Testis (tissue), 2 donors: ENCODE measurements around the gene BPIFB2.

ENCODE experiments used
- CTCF ChIP-seq, 3 experiments: fragments of 450-650 bp in 2 of 3; fragments of 200-600 bp in 1 of 3; sonication (generic) in 1 of 3; IDR thresholded peaks; one replicate each; pipeline ENCODE4 v1.5.1; 2016 to 2019; ENCODE audit warnings: antibody characterized with exemption in 3 of 3, mild to moderate bottlenecking in 2 of 3, moderate library complexity in 1 of 3
- POLR2A ChIP-seq: fragments of 450-650 bp; IDR thresholded peaks from one replicate; pipeline ENCODE4 v1.6.1; 2017; ENCODE audit warnings: antibody characterized with exemption, mild to moderate bottlenecking, moderate library complexity

GRCh38 chr20:33062105-33062824 lies 54.8 kb downstream of the BPIFB2 start:
- TF ChIP-seq CTCF (IDR thresholded peaks at IDR 0.05) (no peak), POLR2A (no peak)
